ENCODE measurements around the gene OPRM1.

- TF ChIP-seq CTCF (IDR thresholded peaks at IDR 0.05; ENCODE audit: low read depth, low read length) (no peak), EZH2phosphoT487 (IDR thresholded peaks at IDR 0.05; ENCODE audit: low read depth) (no peak)
Observed at GRCh38 chr6:154187714-154188113, 148.7 kb downstream of the OPRM1 start.

Data from OCI-LY3 (cell line).